TTC549 (cell line): ENCODE data around the gene ZNF367.
"Not testable (repeated sequence)": the region's sequence is repeated elsewhere in the genome, so short reads cannot be mapped to it uniquely, and the experiment has no call there.

ENCODE experiments used
- FAIRE-seq: peaks from 2 replicates; lab custom pipeline; 2012; peaks lifted over from hg19 to GRCh38; lab: Jason Lieb, UNC

ZNF367 gene

DNA sequence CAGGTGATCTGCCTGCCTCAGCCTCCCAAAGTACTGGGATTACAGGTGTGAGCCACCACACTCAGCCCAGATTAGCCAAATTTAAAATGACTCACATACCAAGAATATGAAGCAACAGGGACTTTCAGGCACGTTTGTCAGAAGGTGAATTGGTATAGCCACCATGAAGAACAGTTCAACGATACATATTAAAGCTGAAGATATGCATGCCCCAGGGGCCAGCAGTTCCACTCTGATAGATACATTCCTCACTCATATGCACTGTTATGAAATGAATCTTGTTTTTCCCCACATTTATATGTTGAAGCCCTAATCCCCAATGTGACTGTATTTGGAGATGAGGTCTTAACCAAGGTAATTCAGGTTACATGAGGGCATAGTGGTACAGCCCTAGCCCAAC, 57.2 kb downstream of the ZNF367 start:
- FAIRE-seq = no peak

- not testable (repeated sequence) for FAIRE-seq
Measured at GRCh38 chr9:96360523-96360922, 57.6 kb downstream of the ZNF367 start.

DNA sequence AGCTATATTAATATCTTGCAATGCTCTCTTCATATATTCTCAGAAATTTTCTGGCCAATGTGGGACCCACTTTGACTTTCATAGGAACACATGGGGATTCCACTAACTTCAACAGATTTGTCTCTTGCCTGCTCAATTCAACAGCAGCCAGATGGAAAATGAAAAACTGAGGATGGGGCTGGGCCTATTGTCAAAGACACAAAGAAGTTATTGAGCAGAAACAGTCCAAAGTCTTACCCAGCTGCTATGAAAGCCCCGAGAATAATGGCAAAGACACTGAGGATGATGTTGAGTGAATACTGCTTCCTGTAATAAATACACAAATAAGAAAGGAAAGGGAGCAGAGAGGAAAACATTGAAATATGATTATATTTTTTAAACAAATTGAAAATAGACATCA, 67.3 kb downstream of the ZNF367 start:
- no peak for FAIRE-seq

- FAIRE-seq = no peak
Measured at GRCh38 chr9:96348261-96348660, 69.9 kb downstream of the ZNF367 start.

GRCh38 chr9:96345551-96345950, 72.6 kb downstream of the ZNF367 start:
- FAIRE-seq = no peak

DNA sequence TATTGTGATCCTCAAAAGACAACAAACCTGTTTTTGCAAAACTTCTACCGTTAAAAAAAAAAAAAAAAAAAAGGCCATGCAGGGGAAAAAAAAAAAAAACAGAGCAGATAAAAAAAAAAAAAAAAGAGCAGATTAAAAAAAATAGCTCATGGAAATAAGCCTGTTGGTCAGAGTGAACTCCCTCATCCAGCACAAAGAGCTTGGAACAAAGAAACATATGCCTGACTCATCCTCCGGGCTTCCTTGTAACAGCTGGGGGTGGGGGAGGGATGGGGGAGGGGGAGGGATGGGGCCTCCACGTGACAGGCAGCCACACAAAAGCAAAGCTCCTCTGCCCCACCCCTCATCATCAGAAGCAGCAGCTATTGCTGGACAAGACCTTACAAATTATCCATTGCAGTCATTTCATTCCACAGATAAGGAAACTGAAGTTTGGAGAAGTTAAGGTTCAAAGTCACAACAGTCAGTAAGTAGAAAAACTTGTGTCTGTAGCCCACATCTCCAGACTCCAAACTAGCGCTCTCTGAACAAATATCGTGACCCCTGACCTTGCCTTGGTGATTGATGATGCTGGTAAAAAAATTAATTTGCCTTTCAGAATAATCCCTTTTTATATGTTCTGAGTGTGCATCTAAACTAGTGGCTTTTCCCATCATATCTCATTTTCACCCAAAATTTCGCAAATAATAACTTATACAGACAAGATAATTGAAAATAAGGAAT, 73.6 kb downstream of the ZNF367 start:
- FAIRE-seq = no peak

DNA sequence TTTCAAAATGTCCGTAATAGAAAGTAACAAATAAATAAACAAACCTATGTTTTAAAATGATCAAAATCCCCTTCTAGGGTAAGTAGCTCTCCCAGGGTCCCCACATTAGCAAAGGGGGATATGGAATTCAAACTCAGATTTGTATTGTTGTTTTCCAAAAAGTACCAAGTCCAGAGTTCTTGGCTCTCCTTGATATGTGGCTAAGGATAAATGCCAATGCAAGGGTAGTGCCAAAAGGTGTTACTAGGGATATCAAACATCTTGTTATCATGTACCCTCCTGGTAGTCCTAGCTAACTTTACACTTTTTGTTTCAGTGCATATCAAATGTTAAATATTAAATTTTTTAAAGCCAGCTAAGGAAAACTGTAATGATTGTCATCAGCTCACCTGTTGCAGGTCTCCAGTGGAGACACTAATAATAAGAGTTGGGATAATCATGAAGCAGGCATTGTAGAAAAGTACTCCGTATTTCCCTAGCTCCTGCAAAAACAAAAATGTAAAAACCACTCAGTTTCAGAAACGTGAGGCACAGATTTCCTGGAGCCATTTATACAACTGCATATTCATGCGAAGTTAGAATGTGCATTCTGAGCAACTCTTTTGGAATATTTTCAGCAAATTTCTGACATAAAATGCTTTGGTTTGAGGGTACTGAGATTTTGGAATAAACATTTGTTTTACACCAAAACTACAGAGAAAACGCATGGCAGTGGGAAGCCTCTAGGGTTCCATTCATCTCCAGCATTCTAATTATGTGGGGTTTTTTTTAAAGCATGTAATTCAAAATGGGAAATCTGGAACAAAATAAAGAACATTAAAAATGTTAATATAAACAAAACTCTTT, 74.4 kb downstream of the ZNF367 start:
- no peak for FAIRE-seq

DNA sequence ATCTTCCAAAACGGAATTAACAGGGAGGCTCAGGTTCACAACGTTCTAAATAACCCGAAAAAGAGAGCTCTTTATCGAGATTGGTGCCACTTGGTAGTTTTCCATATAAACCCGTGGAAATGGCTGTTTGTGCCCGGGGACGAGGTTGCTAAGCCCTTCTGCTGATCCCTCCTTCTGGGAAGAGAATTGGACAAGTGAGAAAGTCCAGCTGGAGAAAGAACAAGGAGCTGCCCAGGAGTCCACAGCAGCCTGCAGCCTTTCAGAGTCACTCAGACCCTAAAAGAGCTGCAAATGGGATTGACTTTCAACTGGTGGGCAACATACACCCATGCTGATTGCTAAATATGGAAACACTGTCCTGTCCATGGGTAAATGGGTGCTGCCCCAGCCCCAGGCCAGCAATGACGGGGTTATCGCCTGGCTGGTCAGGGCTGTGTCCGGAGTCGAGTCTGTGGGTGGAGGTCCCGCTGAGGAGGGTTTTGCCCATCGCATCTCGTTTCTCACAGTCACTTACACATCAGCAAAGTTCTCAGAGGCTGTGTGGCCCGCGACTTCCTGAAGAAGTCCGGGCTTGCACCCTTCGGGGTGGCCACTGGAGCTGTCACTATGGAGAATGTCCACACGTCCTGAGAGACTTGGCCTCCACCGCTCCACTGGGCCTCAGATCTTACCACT, 75.5 kb downstream of the ZNF367 start:
- FAIRE-seq = no peak

DNA sequence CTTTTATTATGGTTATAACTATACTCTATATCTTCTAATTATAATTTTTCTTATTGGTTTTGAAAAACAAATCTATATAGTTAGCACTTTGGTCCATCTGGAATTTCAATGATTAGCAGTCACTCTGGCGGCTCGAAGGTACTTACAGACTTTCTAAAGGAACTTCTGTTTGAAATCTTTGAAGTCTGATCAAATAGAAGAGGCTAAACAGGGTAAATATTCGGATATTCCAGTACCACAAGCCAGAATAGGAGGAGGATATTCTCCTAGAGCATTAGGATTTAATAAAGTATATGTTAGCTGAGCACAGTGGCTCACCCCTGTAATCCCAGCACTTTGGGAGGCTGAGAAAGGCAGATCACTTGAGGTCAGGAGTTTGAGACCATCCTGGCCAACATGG, 77.5 kb downstream of the ZNF367 start:
- no peak for FAIRE-seq

GRCh38 chr9:96338299-96338698, 79.9 kb downstream of the ZNF367 start:
- FAIRE-seq = no peak
